Measurements from ENCODE around the gene LGR6.
"Not testable (repeated sequence)": the region's sequence is repeated elsewhere in the genome, so short reads cannot be mapped to it uniquely, and the experiment has no call there.

The LGR6 gene

GRCh38 chr1:202240956-202241355 is 47.4 kb downstream of the LGR6 start:
- no peak for DNase-seq (ENCODE audit: low spot score)

DNA sequence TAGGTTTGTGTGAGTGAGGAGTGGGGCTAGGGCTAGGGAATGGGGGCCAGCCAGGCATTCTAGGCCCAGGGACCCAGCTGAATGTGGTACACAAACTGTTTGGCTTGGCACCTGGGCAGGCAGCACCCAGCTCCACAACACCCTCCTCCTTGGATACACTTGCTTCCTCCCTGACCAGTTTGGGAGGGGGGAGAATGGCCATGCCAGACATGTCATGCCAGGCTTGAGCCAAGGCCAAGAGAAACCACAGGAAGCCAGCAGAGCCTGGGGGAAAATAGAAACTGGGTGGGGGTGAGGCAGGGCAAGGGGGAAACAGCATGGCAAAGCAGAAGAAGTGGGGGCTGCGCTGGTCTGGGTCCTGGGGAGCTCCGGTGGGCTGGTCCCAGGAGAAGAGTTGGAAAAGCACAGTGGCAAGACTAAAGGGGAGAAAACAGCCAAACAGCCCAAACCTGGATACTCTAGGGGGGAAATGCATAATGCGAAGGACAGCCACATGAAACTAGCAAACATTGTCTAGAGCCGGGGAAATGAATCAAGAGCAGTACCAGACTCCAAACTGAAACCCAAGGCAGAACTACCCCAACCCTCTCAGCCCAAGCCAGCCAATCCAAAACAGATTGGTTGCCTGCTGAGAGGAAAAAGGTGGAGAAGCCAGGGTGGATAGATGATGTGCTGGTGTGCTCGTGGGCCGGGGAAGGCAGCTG is 47.9 kb downstream of the LGR6 start:
- no peak for DNase-seq (ENCODE audit: low spot score)

DNA sequence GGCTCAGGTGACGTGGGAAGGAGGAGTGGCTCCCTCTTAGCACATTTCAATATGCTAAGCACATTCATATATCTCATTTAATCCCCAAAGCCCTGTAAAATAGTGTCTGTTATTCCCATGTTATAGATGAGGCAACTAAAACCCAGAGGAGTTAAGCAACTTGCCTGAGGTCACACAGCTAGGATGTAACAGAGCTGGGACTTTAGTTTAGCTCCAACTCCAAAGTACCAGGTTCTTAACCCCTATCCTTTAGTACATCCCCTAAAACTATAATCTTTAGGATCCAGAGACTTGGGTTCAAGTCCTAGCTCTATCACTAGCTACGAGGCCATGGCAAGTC is 48.5 kb downstream of the LGR6 start:
- DNase-seq (ENCODE audit: low spot score): no peak

GRCh38 chr1:202243006-202243405 is 49.4 kb downstream of the LGR6 start:
- DNase-seq (ENCODE audit: low spot score): no peak

DNA sequence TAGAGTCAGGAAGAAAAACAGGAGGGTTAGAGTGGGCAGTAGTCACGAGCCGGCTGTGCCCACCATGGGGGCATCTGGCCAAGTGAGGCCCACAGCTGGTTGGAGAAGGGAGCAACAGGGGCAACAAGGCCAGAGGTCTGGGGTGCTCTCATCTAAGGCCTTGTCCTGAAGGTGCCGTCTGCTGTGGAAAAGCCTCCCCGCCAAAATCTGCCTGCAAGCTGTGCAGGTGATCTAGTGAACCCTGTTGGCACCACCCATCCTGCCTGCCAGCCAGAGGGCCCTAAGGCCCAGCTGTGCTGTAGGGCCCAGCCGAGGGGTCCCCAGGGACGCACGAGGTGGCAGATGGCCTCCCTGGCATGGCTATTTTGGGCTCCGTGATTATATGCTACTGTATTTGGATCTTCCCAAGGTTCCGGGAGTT is 51.3 kb downstream of the LGR6 start:
- no peak for DNase-seq (ENCODE audit: low spot score)

DNA sequence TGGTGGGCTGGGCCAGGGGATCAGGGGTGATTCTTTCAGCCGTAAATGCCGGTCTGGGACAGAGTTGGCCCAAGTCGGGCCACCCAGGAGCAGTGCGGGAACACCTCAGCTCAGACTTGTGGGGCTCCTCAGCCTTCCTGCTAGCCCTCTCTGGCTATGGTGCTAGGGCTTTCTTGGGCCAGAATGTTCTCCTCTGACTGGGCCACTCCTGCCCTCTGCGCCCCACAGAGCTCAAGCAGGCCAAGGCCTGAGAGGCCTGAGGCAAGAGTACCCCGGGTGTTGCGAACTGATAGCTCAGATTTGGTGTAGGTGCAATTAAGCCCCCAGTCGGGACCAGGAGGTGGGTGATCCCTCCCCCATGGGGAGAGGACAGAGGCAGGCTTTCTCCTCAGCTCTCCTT is 51.8 kb downstream of the LGR6 start:
- DNase-seq (ENCODE audit: low spot score): no peak

DNA sequence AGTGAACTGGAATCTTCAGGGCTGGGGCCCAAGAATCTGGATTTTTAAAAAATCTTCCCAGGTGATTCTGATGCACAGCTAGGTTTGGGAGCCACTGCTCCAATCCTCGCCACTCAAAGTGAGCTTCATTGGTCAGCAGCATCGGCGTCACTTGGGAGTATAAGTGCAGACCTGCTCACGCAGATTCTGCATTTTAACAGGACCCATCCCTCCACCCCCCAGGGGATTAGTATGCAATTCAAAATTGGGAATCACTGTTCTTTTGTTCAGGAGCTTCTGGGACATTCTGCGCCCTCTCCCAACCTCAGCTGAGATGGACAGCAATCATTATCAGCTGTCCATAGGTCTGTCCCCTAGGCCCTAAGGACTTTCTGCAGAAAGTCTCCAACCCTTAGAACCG is 53.5 kb downstream of the LGR6 start:
- no peak for DNase-seq (ENCODE audit: low spot score)

DNA sequence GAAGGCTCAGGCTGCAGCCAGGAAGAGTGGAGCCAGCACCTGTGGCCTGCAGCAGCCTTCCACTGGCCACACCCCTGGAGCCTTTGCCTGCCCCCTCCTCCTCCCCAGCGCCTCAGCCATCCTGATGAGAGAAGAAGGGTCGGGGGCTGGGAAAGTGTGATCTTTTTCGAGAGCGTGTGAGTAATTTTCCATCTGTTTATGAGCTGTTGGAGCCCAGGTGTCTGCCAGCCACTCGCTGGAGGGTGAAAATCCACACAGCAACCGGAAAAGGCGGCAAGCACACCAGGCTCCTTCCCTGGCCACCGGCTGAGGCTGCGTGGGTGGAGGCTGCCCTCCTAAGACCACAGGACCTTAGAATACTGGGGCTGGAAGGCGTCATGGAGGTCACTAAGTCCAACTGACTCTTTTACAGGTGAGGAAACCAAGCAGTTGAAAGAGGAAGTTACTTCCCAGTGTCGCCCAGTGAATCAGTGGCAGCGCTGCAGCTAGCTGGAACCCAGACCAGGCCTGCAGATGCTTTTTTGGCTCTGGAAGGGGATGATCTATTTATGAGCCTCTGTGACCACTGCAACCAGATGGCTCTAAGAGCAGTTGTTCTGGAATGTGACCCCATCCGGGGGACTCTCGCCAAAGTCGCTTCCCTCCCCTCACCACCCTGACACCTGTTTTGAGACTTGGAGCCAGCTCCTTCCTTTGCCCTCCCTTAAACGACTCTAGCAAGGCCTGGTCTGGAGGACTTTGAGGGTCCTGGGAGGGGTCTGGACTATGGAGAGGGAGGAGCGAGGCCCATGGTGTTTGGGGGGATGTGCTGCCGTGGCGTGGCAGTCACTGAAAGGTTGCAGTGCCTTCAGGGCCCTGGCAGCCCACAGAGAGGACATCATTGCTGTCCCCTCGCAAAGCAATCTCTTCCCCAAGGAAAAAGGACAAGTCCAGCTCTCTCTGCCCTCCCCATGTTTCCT is 54.5 kb downstream of the LGR6 start:
- DNase-seq (ENCODE audit: low spot score): no peak

GRCh38 chr1:202248861-202249260 is 55.3 kb downstream of the LGR6 start:
- DNase-seq (ENCODE audit: low spot score): no peak

DNA sequence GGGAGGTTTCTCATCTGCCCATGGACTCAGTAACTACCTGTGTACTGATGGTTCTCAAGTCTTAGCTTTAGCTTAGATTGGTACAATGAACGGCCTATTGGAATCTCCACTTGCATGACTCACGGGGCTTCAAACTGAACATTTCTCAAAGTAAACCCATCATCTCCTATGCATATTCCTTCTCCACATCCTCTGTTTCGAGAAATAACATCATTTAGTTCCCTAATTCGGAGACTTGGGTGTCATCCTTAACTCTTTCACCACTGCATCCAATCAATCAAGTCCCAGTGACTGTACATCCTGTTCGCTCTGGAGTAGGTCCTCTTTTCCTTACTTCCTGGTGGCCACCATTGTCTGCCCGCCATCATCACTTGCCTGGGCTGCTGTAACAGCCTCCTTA is 55.8 kb downstream of the LGR6 start:
- no peak for DNase-seq (ENCODE audit: low spot score)

DNA sequence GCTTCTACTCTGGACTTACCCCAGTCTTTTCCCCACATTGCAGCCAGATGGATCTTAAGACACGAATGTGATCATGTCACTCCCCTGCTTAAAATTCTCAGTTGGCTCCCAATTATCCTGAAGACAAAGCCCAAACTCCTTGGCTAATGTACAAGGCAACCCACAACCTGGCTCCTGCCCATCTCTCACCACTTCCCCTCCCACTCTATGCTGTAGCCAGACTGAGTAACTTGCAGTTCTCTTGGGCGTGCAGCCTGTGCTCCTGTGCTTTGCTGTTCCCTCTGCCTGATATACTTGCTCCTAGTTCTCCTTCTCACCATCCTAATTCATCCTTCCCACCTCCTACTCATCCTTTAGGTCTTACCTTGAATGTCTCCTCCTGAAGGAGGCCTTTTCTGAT is 56.2 kb downstream of the LGR6 start:
- no peak for DNase-seq (ENCODE audit: low spot score)

- no peak for DNase-seq (ENCODE audit: low spot score)
Measured at GRCh38 chr1:202250982-202251381, 57.4 kb downstream of the LGR6 start.

DNA sequence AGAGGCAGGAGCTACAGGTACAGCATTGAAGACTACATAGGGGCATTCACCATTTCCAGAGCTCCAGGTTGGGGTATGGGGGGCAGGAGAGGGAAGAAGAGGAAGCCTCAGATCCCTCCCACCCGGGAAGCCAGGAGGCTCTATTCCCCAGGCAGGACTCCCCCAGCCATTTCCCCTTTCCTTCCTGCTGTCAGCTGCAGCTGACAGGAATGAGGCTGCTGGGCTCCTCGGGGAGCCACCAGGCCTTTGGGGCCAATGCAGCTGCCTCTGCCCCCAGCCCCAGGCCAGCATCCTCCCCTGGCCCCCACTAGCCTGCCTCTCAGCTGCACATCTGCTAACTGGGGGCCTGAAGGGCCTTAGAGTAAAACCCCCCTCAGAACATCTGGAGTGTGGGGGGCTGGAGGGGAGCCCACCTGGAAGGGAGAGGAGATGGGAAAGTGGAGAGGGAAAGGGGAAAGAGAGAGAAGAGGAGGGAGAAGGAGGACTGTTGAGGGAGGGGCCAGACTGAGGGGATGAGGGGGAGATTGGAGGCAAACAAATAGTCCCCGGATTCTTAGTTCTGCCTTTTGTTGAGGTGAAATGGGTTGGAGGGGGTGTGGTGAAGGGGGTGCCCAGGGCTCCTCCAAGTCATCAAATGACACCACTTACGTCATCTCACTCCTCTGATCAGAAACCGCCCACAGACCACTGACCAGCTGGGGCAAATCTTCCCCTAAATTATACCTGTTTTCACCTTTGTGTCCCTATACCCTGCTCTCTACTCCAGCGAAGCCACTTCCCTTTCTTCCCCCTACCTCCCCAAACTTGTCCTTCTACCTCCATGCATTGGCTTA is 58.0 kb downstream of the LGR6 start:
- no peak for DNase-seq (ENCODE audit: low spot score)

DNA sequence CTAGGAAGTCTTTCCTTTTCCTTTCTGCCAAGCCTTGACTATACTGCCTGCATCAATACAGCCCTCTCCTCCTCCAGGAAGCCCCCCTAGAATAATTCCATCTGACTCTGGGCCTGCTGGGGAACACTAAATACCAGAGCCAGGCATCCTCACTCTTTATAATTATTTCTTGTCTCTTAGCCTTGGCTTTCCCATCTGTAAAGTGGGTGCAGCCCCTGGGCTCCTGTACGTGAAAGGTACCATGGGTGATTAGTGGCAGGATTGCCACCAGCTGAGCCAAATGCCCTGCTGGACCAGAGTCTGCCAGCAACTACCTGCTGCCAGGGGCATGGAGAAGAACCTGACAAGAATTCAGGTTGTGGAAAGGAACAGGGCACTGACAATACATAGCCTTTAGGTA is 58.7 kb downstream of the LGR6 start:
- DNase-seq (ENCODE audit: low spot score): no peak

DNA sequence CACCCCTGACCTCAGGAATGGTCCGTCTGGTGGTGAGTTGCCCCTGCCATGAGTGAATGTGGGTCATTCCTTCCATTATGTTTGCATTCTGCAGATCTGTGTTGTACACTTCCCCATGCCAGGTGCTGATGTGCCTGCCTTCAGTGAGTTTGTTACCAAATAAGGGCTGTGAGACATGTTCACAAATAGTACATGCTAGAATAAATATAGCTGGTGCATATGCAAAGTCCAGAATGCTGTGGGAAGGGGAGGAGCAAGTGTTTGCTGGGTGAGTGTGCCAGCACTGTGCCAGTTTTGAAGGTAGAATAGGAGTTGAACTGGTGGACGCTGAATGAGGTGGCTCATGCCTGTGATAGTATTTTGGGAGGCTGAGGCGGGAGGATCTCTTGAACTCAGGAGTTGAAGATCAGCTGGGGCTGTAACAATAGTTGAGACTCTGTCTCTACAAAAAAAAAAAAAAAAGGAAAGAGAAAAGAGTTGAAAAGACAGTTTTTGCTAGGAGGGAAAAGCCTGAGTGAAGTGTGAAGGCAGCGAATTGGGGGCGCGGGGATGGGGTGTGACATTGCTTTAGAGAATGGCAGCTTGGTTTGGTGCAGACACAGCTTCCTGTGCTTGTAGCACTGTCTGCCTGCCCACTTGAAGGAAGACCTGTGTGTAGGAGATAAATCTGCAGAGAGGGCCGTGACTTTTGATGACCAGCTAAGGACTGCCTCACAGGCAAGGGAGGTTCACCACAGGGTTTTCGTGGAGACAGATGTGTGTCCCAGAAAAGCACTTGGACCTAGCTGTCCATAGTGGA is 61.1 kb downstream of the LGR6 start:
- DNase-seq (ENCODE audit: low spot score): no peak

- DNase-seq (ENCODE audit: low spot score): no peak
Measured at GRCh38 chr1:202255343-202255742, 61.7 kb downstream of the LGR6 start.

- no peak for DNase-seq (ENCODE audit: low spot score)
Measured at GRCh38 chr1:202259705-202260104, 66.1 kb downstream of the LGR6 start.

DNA sequence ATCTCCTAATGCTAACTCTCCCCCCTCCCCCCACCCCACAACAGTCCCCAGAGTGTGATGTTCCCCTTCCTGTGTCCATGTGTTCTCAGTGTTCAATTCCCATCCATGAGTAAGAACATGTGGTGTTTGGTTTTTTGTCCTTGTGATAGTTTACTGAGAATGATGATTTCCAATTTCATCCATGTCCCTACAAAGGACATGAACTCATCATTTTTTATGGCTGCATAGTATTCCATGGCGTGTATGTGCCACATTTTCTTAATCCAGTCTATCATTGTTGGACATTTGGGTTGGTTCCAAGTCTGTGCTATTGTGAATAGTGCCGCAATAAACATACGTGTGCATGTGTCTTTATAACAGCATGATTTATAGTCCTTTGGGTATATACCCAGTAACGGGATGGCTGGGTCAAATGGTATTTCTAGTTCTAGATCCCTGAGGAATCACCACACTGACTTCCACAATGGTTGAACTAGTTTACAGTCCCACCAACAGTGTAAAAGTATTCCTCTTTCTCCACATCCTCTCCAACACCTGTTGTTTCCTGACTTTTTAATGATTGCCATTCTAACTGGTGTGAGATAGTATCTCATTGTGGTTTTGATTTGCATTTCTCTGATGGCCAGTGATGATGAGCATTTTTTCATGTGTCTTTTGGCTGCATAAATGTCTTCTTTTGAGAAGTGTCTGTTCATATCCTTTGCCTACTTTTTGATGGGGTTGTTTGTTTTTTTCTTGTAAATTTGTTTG is 67.8 kb downstream of the LGR6 start:
- DNase-seq (ENCODE audit: low spot score): not testable (repeated sequence)

- no peak for DNase-seq (ENCODE audit: low spot score)
Measured at GRCh38 chr1:202263628-202264027, 70.0 kb downstream of the LGR6 start.

- no peak for DNase-seq (ENCODE audit: low spot score)
Measured at GRCh38 chr1:202264300-202264699, 70.7 kb downstream of the LGR6 start.

DNA sequence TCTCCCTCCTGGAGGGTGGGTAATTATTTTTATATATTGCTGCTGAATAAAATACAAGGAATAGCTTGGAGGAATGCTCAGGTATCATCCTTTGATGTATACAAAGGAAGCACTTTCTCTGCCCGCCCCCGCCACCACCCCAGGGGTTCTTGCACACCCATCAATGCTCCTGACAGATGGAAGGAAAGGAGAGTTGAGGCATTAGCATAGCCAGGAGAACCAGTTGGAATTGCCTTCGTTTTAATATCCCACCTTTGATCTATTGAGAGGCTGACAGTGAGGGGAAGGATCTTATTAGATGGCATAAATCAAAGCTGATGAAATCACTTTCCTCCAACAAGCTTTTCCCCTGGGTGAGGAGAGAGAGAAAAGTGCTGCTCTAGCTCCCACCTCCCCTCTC is 71.1 kb downstream of the LGR6 start:
- DNase-seq (ENCODE audit: low spot score): no peak

Data from HuH-7 (cell line).